HG02759 (cell line): Measurements from ENCODE around the gene C1QTNF4.

Source experiments
- ATAC-seq: cut with Tn5 transposase; IDR thresholded peaks from one replicate; pipeline ENCODE4 v1.9.1; 2021; ENCODE audit warnings: mild to moderate bottlenecking, moderate library complexity; ENCODE audit not compliant: unreplicated experiment

Gene C1QTNF4

DNA sequence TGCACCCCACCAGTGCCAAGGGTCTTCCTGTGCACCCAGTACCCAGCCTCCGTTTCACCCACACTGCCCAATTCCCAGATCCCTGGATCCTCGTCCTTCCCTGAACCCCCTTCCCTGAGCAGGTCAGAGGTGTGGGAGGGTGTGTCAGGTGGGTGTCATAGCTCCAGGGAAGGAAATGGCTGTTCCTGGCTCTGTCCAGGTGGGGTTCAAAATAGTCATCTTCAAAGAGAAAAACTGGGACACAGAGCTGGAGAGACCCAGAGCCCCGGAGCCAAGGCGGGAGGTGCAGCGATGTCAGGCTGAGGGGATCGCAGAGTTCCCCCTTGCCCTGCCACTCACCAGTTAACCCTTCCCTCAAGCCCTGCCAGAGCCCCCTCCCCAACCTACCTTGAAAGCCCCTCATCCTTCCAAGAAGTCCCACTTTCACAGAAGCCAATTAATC, 698 bp downstream of the C1QTNF4 start:
- ATAC-seq = no peak

DNA sequence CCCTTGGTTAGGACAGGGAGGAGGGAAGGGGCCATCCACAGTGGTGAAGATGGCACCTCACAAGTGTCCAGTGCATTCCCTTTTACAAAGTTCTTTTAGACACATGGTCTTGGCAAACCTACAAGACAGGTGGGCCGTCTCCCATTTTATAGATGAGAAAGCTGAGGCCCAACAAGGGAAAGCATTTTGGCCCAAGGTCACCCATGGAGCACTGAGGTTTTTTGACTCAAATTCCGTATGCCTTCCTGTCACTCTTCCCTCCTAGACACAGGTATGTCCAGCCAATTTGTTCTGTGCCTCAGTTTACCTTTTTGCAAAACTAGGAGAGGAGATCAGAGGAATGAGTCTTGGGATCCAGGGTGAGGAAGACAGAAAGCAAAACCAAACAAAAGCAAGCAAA, 1.2 kb downstream of the C1QTNF4 start:
- ATAC-seq = no peak

DNA sequence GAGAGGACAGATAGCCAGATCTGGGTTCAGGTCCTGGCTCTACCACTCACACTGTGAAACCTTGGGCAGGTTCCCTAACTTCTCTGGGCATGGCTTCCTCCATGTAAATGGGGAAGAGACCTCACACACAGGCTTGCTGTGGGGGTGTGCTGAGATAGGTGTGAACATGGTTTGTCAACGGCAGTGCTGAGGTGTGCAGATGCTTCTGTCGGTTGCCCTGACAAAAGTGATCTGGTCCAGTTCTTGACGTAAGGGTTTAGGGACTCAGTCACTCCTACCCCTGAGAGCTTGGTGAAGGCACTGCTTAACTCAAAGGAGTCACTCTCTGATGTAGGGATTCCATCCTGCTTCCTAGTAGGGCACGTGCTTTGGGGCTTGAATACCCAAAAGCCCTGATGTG, 2.0 kb downstream of the C1QTNF4 start:
- no peak for ATAC-seq

DNA sequence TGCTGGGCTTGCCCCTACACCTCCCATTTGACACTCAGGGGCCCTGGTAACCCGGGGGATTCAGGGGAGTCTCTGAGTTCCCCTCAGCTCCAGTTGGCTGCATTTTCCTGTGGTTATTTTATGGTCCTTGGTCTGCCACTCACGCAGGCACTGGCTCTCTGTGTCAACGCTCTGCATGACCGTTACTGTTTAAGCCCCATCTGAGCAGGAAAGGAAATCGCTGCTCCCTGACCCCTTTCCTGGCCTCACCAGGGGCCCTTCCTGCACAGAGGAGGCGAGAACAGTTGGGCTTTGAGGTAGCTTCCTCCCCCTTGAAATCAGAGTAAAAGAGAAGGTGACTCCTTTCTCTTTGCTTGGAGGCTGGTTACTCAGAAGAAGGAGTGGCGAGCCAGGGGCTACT, 2.4 kb downstream of the C1QTNF4 start:
- ATAC-seq = no peak

DNA sequence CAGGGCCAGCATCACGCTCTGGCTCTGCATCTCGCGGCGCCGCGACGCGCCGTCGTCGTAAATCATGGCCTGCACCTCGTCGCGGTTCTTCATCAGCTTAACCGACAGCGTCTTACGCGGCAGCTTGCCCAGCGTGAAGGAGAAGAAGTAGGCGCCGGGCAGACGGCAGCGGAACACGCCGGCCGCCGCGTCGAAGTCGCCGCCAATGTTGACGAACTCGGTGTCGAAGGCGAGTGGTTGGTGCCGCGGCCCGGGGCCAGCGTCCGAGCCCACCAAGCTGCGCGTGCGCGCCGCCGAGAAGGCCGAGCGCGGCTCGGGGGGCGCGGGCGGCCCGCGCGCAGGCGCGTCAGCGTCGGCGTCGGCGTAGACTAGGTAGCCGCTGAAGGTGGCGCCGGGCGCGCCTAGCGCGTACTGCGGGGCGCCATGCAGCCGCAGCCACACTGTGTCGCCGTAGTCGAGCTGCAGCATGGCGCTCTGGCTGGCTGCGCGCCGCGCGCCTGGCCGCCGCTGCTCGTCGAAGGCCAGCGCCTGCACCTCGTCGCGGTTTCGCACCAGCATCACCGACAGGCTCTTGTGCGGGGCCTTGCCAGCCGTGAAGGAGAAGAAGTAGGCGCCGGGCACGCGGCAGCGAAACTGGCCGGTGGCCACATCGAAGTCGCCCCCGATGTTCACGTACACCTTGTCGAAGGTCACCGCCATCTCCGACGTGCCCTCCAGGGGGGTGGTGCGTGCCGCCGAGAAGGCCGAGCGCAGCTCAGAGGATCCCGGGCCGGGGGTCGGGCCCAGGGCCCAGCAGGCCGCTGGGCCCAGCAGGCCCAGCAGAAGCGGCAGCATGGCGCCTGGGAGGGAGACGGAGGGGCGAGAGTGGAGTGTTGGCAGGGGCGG, 4.0 kb downstream of the C1QTNF4 start:
- ATAC-seq = no peak

DNA sequence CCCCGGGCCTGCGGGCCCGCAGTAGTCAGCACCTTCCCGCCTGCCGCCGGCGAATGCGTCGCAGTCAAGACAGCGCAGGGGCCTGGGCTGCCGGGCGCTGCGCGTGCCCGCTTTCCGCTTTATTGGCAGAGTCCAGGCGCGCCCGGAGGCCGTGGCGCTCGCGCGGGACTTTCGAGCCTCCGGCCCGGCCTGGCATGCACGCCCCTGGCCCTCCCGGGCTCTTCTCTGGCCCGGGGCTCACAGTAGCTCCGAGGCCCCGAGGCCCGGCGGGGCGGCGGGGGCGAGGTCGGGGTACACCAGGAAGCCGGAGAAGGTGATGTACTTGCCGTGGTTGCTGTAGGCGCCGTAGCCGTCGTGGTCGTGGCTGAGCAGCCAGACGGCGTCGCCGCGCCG, 4.6 kb downstream of the C1QTNF4 start:
- ATAC-seq = no peak

DNA sequence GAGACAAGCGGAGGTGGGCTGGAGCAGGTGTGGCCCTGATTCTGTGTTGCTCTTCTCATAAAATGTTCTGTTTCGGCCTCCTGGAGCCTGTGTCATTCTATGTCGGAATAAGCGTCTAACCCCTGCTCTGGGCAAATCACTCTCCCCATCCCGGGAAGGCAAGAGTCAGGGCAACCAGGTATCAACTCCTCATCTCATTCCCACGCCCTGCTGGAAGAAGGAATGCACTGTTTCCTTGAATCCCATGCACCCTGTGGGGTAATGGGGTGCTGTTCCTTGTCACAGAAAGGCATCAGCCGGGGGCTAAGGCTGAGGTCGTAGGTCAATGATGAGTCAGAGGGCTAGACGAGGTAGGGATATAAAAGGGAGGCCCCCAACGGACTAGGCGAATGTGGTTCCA, 5.1 kb downstream of the C1QTNF4 start:
- no peak for ATAC-seq

DNA sequence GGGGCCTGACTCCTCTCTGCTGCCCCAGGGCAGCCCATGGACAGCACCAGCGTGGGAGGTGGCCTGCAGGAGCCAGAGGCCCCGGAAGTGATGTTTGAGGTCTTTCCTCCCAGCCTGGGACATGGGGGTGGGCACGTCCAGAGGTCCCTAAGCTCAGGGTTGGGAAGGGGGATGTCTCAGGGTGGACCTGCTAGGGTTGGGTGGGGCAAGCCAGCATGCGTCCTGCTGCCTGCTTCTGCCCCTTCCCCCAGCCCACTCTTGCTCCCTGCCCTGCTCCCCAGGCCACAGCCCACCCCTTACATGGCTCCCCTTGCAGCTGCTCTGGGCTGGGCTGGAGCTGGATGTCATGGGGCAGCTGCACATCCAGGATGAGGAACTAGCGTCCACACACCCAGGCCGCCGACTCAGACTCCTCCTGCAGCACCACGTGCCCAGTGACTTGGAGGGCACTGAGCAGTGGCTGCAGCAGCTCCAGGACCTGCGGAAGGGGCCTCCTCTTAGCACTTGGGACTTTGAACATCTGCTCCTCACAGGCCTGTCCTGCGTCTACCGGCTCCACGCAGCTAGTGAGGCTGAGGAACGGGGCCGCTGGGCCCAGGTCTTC, 6.4 kb downstream of the C1QTNF4 start:
- no peak for ATAC-seq

DNA sequence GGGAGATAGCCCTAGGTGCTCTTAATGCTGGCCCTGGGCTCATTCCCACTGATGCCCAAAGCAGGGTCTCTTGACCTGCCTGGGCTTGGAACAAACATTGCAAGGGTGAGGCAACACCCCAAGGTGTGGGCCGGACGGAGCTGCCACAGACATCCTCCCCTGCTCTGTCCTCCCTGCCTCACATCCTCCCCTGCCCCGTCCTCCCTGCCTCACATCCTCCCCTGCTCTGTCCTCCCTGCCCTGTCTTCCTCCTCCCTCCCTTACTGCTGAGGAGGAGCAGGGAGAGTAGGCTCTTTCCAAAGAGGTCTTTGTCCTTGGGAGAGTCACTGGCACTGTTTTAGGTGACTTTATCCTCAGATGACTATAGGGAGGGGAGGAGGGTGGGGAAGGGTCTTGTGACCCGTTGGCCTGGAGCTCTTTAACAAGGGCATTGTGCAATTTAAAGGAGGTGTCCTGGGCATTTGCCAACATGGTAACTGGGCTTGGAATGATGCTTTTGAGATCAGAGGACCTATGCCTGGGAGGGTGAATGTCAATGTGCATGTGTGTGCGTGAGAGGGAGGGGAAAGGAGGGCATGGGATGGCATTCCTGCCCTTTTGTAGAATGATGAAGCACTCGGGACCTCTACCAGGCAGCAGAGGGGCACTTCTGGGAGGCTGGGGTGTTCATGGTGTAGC, 7.0 kb downstream of the C1QTNF4 start:
- no peak for ATAC-seq

DNA sequence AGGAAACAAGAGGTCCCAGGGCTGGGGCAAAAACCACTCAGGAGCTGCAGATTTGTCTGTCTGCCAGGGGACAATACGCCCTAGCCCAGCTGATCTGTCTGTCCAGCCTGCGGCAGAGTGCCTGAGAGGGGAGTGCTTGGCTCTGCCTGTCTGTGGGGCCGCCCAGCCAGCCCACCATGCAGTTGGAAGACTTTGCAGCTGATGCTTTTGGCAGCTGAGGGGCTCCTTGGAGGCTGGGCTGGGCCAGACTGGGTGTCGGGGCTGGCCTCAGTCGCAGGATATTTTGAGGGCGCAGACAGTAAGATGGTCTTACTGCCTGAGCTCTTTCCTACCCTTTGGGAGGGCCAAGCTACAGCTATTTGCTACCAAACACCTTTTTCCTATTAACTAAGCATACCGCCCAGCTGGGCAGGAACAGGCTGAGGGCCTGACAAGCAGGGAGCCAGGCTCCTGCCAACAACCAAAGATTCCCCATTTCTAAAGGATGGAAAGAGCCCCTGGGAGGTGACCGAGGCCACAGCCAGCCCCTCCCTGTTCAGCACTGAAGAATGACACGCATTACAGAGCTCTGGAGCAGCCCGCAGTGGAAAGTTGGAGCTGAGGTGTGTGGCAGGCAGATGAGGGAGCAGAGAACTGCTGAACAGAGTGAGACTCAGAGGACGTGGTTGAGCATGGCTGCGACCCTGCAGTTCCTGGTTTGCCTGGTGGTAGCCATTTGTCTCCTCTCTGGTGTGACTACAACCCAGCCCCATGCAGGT, 7.9 kb downstream of the C1QTNF4 start, which contains the start of gene FAM180B:
Gene FAM180B (plus strand): TSS at position 581 of the 758 bp plus-strand sequence. CDS start 91 bp downstream, at position 672.
- ATAC-seq = no peak

DNA sequence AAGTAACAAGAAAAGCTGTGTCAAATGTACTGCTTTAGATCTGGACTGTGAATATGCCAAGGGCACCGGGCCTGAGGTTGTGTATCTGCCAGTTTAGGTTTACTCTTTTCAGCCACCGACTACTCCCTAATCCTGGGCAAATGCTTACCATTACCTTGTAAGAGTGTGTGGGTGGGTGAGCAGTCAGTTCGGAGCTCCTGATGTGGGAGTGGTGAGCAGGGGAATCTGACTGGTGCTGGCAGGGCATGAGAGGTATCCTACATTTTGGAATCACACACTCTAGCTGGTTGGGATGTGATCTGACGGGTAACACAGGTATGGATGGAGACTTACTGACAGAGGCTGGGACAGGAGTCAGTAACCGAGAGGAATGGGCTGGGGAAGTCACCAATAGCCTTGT, 10.4 kb downstream of the C1QTNF4 start:
- ATAC-seq = no peak

DNA sequence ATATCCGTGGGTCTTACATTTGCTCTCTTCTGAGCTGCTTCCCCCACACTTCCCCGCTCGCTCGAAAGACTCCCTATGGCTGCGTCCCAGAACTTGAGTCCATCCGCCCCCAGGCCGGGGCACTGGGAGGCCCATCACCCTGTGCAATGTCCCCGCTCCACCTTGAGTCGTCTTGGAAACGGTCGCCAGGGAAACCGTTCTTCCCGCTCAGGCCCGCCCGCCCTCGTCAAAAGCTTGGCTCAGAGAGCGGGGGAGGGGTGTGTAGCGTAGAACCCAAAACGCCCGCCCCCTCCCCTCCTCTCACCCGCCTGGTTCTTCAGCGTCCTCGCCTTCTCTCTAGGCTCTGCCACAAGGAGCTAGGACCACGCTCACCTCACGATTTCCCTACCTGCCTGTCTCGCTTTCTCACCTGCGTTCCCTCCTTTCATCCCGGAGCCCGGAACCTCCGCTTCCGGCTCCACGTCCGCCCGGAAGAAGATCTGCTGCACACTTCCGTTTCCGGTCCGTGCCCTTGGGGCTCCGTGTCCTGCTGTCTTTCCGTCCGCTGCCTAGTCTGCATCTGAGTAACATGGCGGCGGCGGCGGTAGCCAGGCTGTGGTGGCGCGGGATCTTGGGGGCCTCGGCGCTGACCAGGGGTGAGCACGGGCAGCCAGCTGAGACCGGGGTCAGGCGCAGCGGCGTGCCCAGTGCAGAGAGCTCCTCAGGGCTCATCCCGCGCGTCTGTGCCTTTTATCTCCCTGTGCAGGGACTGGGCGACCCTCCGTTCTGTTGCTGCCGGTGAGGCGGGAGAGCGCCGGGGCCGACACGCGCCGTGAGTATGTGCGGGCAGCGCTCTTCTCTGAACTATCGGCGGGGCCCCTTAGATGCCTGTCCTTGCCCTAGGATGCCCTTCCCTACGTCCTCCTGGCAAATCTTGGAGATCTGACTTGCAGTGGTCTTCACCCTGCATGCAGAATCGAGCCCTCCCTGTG, 15.4 kb downstream of the C1QTNF4 start, which contains the start of the genes KBTBD4 and NDUFS3:
Gene KBTBD4 (minus strand): TSS at position 447 of the 971 bp plus-strand sequence. CDS start 19 bp downstream, at position 428.
Gene NDUFS3 (plus strand): TSS at position 551 of the 971 bp plus-strand sequence. CDS start 18 bp downstream, at position 569.
- peak; percentile 93 for ATAC-seq

DNA sequence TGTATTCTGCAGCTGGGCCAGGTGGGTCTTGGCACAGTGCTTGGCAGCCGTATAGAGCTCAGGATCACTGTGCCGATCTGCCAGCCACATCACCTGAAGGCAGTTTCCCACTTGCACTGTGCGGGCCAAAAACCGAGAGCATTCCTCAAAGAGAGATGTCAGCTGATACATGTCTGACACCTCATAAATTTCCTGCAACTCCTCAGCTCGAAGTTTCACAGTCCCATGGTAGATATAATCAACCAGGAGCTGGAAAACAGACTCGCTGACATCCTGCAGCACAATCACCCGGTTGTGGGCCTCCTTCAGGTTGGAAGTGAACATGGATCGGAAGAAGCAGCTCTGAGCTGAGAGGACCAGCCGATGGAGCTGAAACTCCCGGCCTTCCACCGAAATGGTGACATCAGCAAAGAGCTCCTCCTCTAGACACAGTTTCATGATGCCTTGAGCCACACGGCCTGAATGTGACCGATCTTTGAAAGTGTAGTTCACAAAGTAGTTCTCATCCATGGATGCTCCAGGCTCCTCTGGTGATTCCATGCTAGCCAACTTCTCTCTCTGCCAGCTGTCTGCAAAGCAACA, 16.7 kb downstream of the C1QTNF4 start:
- ATAC-seq = no peak

DNA sequence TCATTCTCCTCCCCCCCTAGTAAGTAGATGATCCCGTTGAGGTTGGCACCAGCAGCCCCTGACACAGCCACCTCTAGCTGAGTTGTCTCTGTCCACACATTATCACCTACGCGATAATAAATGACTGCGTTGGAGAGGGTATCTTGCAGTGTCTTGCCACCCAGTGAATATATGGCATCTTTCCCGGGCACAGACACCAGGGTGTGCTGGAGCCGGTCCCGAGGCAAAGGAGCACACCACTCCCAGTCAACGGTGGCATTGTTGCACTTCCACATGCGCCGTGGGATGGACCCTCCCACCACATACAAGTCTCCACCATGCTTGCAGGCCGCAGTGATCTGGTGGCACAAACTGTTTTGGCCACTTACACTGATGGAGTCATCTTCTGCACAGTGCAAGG, 20.9 kb downstream of the C1QTNF4 start:
- ATAC-seq = no peak

DNA sequence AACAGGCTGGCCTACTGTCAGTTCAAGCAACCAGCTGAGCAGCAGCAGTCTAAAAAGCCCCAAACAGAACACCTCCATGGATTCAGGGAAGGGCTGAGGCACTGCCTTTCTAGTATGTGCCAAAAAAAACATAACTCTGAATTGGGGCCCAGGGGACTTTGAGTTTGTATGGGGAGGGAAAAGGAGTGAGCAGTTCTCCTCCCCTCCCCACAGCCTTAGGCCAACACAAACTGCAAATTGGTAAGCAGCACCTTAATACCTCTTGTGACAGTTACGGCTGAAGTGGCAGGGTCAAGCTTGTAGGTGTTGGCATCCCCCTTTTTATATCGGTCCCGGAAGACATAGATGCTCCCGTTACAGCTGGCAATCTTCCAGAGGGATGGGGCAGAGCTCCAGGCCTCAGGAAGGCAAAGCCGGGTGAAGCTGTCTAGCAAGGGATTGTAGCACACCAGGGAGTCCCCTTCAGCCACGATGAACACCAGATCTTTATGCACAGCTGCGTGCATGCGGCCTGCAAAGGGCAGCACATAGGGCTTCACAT, 21.4 kb downstream of the C1QTNF4 start:
- no peak for ATAC-seq

DNA sequence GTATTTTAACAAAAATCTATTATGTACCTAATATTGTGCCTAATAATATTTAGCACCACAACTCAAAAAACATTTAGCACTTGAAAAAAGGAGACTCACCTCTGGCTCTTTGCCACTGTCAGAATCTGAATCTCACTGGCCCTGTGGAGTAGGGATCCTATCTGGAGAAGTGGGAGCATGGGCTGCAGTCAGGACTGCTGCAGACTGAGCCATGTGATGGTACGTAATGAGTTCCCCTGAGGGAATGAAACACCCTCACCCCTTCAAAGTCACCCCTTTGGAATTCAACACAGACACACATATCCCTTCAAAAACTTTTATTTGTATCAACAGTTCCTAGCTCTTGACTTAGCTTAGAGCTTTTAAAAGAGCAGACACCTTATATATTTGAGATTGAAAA, 22.3 kb downstream of the C1QTNF4 start:
- ATAC-seq = no peak

DNA sequence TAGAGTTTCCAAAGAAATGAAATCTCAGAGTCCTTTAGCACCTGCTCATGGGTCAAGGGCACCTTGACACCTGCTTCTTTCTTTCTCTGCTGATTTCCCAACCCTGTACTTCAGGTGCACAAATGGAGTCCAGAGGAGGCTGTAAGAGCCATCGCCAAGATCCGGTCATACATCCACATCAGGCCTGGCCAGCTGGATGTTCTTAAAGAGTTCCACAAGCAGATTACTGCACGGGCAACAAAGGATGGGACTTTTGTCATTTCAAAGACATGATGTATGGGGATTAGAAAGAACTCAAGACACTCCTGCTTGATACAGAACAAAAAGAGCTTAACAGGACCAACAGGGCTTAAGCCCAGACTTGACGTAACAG, 22.9 kb downstream of the C1QTNF4 start:
- no peak for ATAC-seq

DNA sequence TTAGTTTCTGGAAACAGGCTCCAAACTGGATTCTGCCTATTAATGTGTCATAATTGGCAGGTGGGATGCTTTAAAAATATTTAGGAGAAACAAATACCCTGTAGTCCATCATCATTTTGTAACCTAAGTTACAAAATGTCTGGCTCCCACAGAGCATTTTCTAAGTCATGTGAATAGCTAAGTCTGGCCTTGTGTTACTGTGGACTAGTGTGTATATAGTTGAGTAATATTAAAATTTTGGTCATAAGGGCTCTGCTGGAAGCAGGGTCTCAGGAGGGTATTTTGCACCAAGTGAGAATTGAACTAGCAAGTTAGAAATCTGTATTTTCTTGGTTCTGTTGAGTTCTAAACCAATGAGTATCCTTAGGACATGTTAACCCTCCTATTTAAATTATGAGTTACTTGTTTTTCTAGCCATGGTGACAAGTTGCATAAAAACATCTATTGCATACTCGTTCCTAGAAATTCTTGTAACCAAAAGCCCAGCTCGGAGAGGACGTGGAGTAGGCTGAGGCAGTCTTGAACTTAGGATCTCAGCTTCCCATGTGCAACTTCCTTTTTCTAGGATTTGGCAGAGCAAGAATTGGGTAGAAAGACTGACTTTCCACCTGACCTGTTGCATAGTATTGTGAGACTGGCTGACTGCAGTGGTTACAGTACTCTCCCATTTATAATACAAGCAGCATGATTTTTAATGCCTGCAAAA, 23.4 kb downstream of the C1QTNF4 start:
- no peak for ATAC-seq
